Astrocyte (in vitro differentiated cells and primary cell): ENCODE results near the gene OBSL1. TPM values are rescaled to one million over a fixed set of nuclear protein-coding genes. Genes with fewer than 3 reads are reported as not detected.

Experiments
- DNase-seq: peaks from one replicate; pipeline ENCODE4 v3.0.0-alpha.2; 2010; ENCODE audit warnings: low read depth
- FAIRE-seq: peaks from 2 replicates; lab custom pipeline; 2011; peaks lifted over from hg19 to GRCh38; lab: Jason Lieb, UNC
- H2AFZ ChIP-seq: 2 replicates; pipeline ENCODE4 v1.6.0; 2012; ENCODE audit warnings: low read depth, low read length, inconsistent platforms
- H3K27ac ChIP-seq: 2 replicates; pipeline ENCODE4 v1.5.1; 2011; ENCODE audit warnings: low read depth, low read length, inconsistent platforms
- H3K27me3 ChIP-seq: 2 replicates; pipeline ENCODE4 v1.6.0; 2011; ENCODE audit warnings: low read length, inconsistent platforms; ENCODE audit not compliant: insufficient read depth
- H3K36me3 ChIP-seq: 2 replicates; pipeline ENCODE4 v1.5.1; 2011; ENCODE audit warnings: low read length, inconsistent platforms; ENCODE audit not compliant: insufficient read depth
- H3K4me1 ChIP-seq: 2 replicates; pipeline ENCODE4 v1.5.1; 2011; ENCODE audit warnings: low read length, inconsistent platforms; ENCODE audit not compliant: insufficient read depth
- H3K4me2 ChIP-seq: 2 replicates; pipeline ENCODE4 v1.6.0; 2012; ENCODE audit warnings: low read length, inconsistent platforms
- H3K4me3 ChIP-seq: 2 replicates; pipeline ENCODE4 v1.5.1; 2011; ENCODE audit warnings: low read depth, mild to moderate bottlenecking, low read length, inconsistent platforms; ENCODE audit not compliant: insufficient read depth
- H3K79me2 ChIP-seq: 2 replicates; pipeline ENCODE4 v1.6.0; 2012; ENCODE audit warnings: mild to moderate bottlenecking, low read length, inconsistent platforms; ENCODE audit not compliant: insufficient read depth
- H3K9ac ChIP-seq: 2 replicates; pipeline ENCODE4 v1.6.0; 2012; ENCODE audit warnings: mild to moderate bottlenecking, low read length, inconsistent platforms
- H3K9me3 ChIP-seq: 2 replicates; pipeline ENCODE4 v1.5.1; 2012; ENCODE audit warnings: low read depth, mild to moderate bottlenecking, low read length, inconsistent platforms; ENCODE audit not compliant: insufficient read depth
- H4K20me1 ChIP-seq: 2 replicates; pipeline ENCODE4 v1.6.0; 2012; ENCODE audit warnings: low read length, inconsistent platforms; ENCODE audit not compliant: insufficient read depth
- H3K27ac Mint-ChIP-seq: one replicate; pipeline ENCODE4 v1.8.0; 2021; ENCODE audit warnings: mild to moderate bottlenecking, mixed read lengths; ENCODE audit not compliant: unreplicated experiment
- H3K27me3 Mint-ChIP-seq: one replicate; pipeline ENCODE4 v1.8.0; 2021; ENCODE audit warnings: low read depth, mixed read lengths; ENCODE audit not compliant: unreplicated experiment
- H3K36me3 Mint-ChIP-seq: one replicate; pipeline ENCODE4 v1.8.0; 2021; ENCODE audit warnings: low read depth, mixed read lengths; ENCODE audit not compliant: unreplicated experiment
- H3K4me1 Mint-ChIP-seq: one replicate; pipeline ENCODE4 v1.8.0; 2021; ENCODE audit warnings: low read depth, mixed read lengths; ENCODE audit not compliant: unreplicated experiment
- H3K4me3 Mint-ChIP-seq: one replicate; pipeline ENCODE4 v1.8.0; 2021; ENCODE audit warnings: mild to moderate bottlenecking, moderate library complexity, mixed read lengths; ENCODE audit not compliant: unreplicated experiment
- H3K9me3 Mint-ChIP-seq: one replicate; pipeline ENCODE4 v1.8.0; 2021; ENCODE audit warnings: mild to moderate bottlenecking, mixed read lengths; ENCODE audit not compliant: unreplicated experiment
- CTCF ChIP-seq: IDR thresholded peaks from 2 replicates; pipeline ENCODE4 v1.5.1; 2011; ENCODE audit warnings: low read depth, mild to moderate bottlenecking, inconsistent platforms, low read length, moderate library complexity; ENCODE audit not compliant: insufficient read depth
- EZH2 ChIP-seq: IDR thresholded peaks from 2 replicates; pipeline ENCODE4 v1.6.1; 2012; ENCODE audit warnings: mild to moderate bottlenecking, low read length, inconsistent platforms; ENCODE audit not compliant: insufficient read depth
- total RNA-seq: library from RNA; stranded (reverse); gene quantifications from 2 replicates; pipeline ENCODE4 v1.2.1, GENCODE V29; 2021

Gene OBSL1
- total RNA-seq, 1 donor from 2014 or later: 77.5 TPM

- Histone ChIP-seq H3K4me3 (no peak overlapping the region), H3K36me3 (peaks cover 13% of the 10 kb centered on the region), H4K20me1 (peaks cover 56% of the 10 kb centered on the region), H3K4me2 (peak overlapping the region; percentile 54), H3K27me3 (no peaks in the 10 kb centered on the region), H2AFZ (no peak overlapping the region), H3K79me2 (peaks cover 35% of the 10 kb centered on the region), H3K9me3 (no peaks in the 10 kb centered on the region), H3K27ac (no peak overlapping the region), H3K4me1 (peaks cover 30% of the 10 kb centered on the region), H3K9ac (peak overlapping the region; percentile 30)
- Mint-ChIP-seq H3K27ac (no peak overlapping the region), H3K9me3 (no peaks in the 10 kb centered on the region), H3K4me3 (no peak overlapping the region), H3K36me3 (peaks cover 8% of the 10 kb centered on the region), H3K4me1 (peaks cover 7% of the 10 kb centered on the region), H3K27me3 (peaks cover 3% of the 10 kb centered on the region)
- TF ChIP-seq EZH2: no peak
- TF ChIP-seq CTCF: no peak
- DNase-seq (no peak), FAIRE-seq (no peak)
Observed at GRCh38 chr2:219538504-219538951, 32.8 kb downstream of the OBSL1 start.

- peak overlapping the region; percentile 30 for H3K9ac ChIP-seq
- H3K27me3 ChIP-seq: no peaks in the 10 kb centered on the region
- H3K27ac ChIP-seq: no peak overlapping the region
- H4K20me1 ChIP-seq: peaks cover 56% of the 10 kb centered on the region
- H3K27ac Mint-ChIP-seq: no peak overlapping the region
- FAIRE-seq (no peak), DNase-seq (no peak)
- no peak overlapping the region for H3K4me2 ChIP-seq
- peaks cover 32% of the 10 kb centered on the region for H3K79me2 ChIP-seq
- H3K9me3 Mint-ChIP-seq: no peaks in the 10 kb centered on the region
- H3K4me3 ChIP-seq: no peak overlapping the region
- H3K27me3 Mint-ChIP-seq: peaks cover 7% of the 10 kb centered on the region
- H3K4me3 Mint-ChIP-seq: no peak overlapping the region
- H3K36me3 ChIP-seq: peaks cover 13% of the 10 kb centered on the region
- no peak overlapping the region for H2AFZ ChIP-seq
- TF ChIP-seq CTCF (no peak), EZH2 (no peak)
- H3K36me3 Mint-ChIP-seq: peaks cover 9% of the 10 kb centered on the region
- H3K4me1 Mint-ChIP-seq: peaks cover 7% of the 10 kb centered on the region
- peaks cover 30% of the 10 kb centered on the region for H3K4me1 ChIP-seq
- no peaks in the 10 kb centered on the region for H3K9me3 ChIP-seq
Observed at GRCh38 chr2:219537657-219538488, 33.5 kb downstream of the OBSL1 start.

- H4K20me1 ChIP-seq: peaks cover 47% of the 10 kb centered on the region
- peaks cover 24% of the 10 kb centered on the region for H3K4me1 ChIP-seq
- H3K27me3 ChIP-seq: no peaks in the 10 kb centered on the region
- peaks cover 7% of the 10 kb centered on the region for H3K4me1 Mint-ChIP-seq
- peaks cover 13% of the 10 kb centered on the region for H3K36me3 ChIP-seq
- H3K36me3 Mint-ChIP-seq: peaks cover 9% of the 10 kb centered on the region
- FAIRE-seq: no peak
- H3K79me2 ChIP-seq: peaks cover 23% of the 10 kb centered on the region
- H3K27ac ChIP-seq: no peak overlapping the region
- no peak for TF ChIP-seq EZH2
- no peak overlapping the region for H3K4me3 ChIP-seq
- H3K9ac ChIP-seq: no peak overlapping the region
- H3K4me2 ChIP-seq: no peak overlapping the region
- H3K27ac Mint-ChIP-seq: peak overlapping the region; percentile 58
- H3K9me3 ChIP-seq: no peaks in the 10 kb centered on the region
- H3K9me3 Mint-ChIP-seq: no peaks in the 10 kb centered on the region
- no peak overlapping the region for H2AFZ ChIP-seq
- no peak overlapping the region for H3K4me3 Mint-ChIP-seq
- DNase-seq: no peak
- H3K27me3 Mint-ChIP-seq: peaks cover 10% of the 10 kb centered on the region
Observed at GRCh38 chr2:219536967-219537366, 34.4 kb downstream of the OBSL1 start.
